NCI-H1417 treated with DMSO at 0.1 percent for 48 hours (cell line): ENCODE data around the gene SERF2.
A peak's percentile ranks its signal among the peaks of the same experiment; 100 is the strongest.
"Not testable (repeated sequence)": the region's sequence is repeated elsewhere in the genome, so short reads cannot be mapped to it uniquely, and the experiment has no call there.

Source experiments
- DNase-seq: peaks from one replicate; lab custom pipeline; 2025; lab: John Stamatoyannopoulos, UW

Gene SERF2

GRCh38 chr15:43793647-43794046 is 1.5 kb downstream of the SERF2 start:
- no peak for DNase-seq

GRCh38 chr15:43794269-43795037 is 2.3 kb downstream of the SERF2 start:
- no peak for DNase-seq

GRCh38 chr15:43795197-43795596 is 3.1 kb downstream of the SERF2 start:
- no peak for DNase-seq

GRCh38 chr15:43795997-43796396 is 3.9 kb downstream of the SERF2 start:
- no peak for DNase-seq

- no peak for DNase-seq
Measured at GRCh38 chr15:43796566-43796965, 4.4 kb downstream of the SERF2 start.

GRCh38 chr15:43799209-43799944 is 7.3 kb downstream of the SERF2 start:
- DNase-seq: peak; percentile 16

- DNase-seq: no peak
Measured at GRCh38 chr15:43799945-43800285, 7.8 kb downstream of the SERF2 start, which contains the start of gene SERINC4. Gene SERINC4, minus strand, starts transcription at chr15:43800220. Its CDS starts 234 bp downstream, at chr15:43799986.

- no peak for DNase-seq
Measured at GRCh38 chr15:43800286-43801141, 8.4 kb downstream of the SERF2 start, which contains the start of gene HYPK. Gene HYPK, plus strand, starts transcription at chr15:43800599. Its CDS starts 24 bp downstream, at chr15:43800623.

GRCh38 chr15:43802676-43803075 is 10.6 kb downstream of the SERF2 start:
- not testable (repeated sequence) for DNase-seq

GRCh38 chr15:43808435-43808950 is 16.4 kb downstream of the SERF2 start:
- DNase-seq: no peak

GRCh38 chr15:43808960-43809678 is 17.0 kb downstream of the SERF2 start:
- DNase-seq: no peak

- DNase-seq: not testable (repeated sequence)
Measured at GRCh38 chr15:43815064-43815463, 22.9 kb downstream of the SERF2 start.

- DNase-seq: no peak
Measured at GRCh38 chr15:43821505-43821904, 29.4 kb downstream of the SERF2 start.

GRCh38 chr15:43824302-43825246 is 32.5 kb downstream of the SERF2 start, which contains the start of gene MFAP1:
Gene MFAP1, minus strand, starts transcription at chr15:43824690. Its CDS starts 121 bp downstream, at chr15:43824569.
- peak; percentile 81 for DNase-seq

GRCh38 chr15:43825305-43825704 is 33.2 kb downstream of the SERF2 start:
- not testable (repeated sequence) for DNase-seq

- no peak for DNase-seq
Measured at GRCh38 chr15:43826029-43826507, 33.9 kb downstream of the SERF2 start.

- peak; percentile 2 for DNase-seq
Measured at GRCh38 chr15:43826508-43827341, 34.6 kb downstream of the SERF2 start, which contains the start of gene WDR76. Gene WDR76, plus strand, starts transcription at chr15:43827002. Its CDS starts 31 bp downstream, at chr15:43827033.

- DNase-seq: no peak
Measured at GRCh38 chr15:43828061-43828657, 36.0 kb downstream of the SERF2 start.
